ENCODE results near the gene MED12L.
A peak's percentile ranks its signal among the peaks of the same experiment; 100 is the strongest.

The MED12L gene

GRCh38 chr3:151423091-151423490 is 337.6 kb downstream of the MED12L start:
- DNase-seq (ENCODE audit: low spot score): no peak

- DNase-seq (ENCODE audit: low spot score): no peak
Observed at GRCh38 chr3:151425627-151426340, 340.3 kb downstream of the MED12L start.

- DNase-seq (ENCODE audit: low spot score): no peak
Observed at GRCh38 chr3:151426341-151426657, 340.8 kb downstream of the MED12L start.

DNA sequence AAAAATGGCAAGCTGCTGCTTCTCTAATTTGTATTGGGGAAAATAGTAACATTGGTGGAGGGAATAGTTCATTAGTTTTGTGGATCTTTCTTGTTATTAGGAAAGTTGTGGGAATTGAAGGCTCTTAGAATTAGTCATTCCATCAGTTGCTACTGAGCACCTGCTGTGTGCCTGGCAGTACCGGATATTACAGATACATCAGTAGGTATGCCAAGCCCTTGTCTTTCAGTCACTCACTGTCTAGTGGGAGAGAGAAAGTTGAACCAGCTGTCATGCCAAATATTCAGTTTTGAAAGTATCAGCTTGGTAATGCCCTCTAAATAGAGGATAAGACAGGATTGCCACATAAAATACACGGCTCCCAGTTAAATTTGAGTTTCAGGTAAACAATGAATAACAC is 342.9 kb downstream of the MED12L start:
- no peak for DNase-seq (ENCODE audit: low spot score)

- DNase-seq (ENCODE audit: low spot score): no peak
Observed at GRCh38 chr3:151430821-151431484, 345.5 kb downstream of the MED12L start.

DNA sequence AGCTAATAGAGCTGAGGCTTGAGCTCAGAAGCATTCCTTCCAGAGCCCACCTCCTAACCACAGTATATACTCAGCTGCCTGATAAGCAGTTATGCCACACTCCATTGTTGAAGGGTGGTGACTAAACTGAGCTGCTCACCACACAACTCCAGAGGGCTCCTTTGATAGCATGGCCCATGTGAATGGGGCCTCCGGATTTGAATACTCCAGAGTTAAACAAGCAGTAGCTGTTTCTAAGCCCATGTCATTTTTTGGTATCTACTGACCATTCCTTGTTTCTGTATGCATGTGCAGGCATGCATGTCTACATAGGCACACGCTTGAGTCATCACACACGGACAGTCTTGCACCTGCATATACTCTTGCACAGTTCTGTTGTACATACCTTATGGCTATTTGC is 346.5 kb downstream of the MED12L start:
- no peak for DNase-seq (ENCODE audit: low spot score)

GRCh38 chr3:151432616-151433372 is 347.3 kb downstream of the MED12L start:
- no peak for DNase-seq (ENCODE audit: low spot score)

- no peak for DNase-seq (ENCODE audit: low spot score)
Observed at GRCh38 chr3:151434151-151434890, 348.9 kb downstream of the MED12L start.

DNA sequence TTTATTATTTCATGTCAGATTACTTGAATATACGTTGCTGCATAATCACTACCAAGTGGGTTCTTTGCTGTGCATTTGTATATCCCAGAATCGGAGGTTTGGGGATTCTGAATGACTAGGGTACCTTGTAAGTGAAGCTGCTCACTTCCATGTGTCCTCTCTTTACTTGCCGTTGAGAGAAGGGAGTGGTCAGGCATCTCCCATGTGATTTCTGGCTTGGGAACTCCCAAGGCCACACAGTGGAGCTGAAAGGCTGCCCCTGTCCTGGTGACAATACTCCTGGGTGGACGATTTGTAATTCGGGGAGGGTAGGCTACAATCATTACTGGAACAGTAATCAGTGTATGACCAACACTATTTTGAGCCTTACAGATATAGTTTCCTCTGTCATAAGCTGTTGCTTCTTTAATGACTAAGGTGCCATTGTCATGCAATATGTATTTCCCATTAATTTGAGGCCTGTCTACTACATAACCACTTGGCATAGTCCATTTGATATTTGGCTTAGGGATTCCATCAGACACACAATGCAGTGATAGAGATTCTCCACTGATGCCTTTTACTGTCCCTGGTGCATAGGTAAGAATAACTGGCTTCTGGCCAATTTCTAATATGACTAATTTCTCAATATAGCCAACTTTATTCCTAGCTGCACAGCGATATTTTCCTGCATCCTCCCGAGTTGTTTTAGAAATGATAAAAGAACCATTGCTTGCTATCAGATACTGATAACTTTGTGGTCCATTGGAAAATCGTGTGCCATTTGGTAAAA is 351.4 kb downstream of the MED12L start:
- no peak for DNase-seq (ENCODE audit: low spot score)

DNA sequence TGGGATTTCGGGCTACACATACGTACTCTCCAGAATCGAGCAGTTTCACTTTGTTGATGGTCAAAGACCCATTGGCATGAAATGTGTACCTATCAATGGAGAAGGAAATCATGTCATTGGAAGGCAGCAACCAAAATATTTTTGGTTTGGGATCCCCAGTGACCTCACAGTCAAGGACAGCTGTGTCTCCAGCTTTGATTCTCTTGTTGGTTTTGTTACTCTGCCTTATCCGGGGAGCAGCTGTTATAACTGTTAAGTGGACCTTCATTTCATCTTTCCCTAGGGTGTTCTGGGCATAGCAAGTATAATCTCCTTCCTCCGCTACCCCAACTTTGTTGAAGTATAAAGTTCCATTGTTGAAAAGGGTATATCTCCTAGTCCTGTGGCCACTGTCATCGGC is 352.4 kb downstream of the MED12L start:
- no peak for DNase-seq (ENCODE audit: low spot score)

DNA sequence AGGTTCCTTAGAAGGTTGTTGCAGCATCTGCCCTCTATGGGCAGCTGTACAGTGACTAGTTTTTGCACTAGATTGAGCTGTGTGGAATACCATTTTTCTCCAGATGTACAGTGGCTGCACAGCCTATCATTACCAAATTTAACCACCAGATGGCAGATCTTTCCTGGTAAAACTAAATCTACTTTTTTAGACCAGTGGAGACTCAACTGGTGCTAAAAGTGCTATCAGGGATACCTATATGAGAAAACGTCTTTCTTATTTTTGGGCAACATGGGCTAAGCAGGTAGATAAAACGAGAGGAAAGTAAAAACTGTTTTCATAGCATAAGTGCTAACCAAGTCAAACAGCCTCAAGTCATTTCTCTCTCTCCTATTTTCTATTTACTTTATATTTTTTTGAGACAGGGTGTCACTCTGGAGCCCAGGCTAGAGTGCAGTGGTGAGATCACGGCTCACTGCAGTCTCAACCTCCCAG is 354.2 kb downstream of the MED12L start:
- peak; percentile 41 for DNase-seq (ENCODE audit: low spot score)

DNA sequence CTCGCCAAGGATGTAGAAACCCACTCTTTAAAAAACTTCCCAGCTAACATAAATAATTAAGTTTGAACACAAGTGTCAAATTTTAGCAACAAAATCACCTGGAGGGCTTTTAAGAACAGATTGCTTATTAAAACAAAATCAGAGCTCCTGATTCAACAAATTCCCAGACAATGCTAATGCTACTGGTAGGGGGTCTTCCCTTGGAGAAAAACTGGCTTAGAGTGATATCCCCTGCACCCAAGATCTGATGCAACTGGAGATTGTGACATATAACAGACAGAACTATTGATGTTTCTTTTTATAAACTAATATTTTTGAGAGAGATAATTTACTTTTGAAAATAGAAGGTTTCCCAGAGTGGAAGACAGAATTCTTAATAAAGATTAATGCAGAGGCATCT is 355.5 kb downstream of the MED12L start:
- no peak for DNase-seq (ENCODE audit: low spot score)

DNA sequence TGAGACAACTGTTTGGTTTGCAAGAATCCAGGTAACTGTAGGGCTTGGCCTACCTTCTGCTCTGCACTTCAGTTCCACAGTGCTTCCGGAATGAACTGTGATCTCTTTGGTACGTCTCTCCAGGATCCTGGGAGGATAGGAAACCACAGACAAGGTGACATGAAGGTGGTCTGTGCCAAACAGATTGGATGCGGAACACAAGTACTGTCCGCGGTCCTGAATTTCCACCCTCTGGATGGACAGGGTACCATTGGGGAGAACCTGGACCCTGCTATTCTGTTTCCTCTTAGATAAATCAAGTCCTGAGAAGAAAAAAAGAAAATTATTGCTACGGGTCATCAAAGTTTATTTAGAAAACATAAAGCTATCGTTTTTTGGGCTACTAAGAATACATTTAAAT is 358.1 kb downstream of the MED12L start:
- DNase-seq (ENCODE audit: low spot score): no peak

- DNase-seq (ENCODE audit: low spot score): no peak
Observed at GRCh38 chr3:151445273-151446001, 360.0 kb downstream of the MED12L start.

DNA sequence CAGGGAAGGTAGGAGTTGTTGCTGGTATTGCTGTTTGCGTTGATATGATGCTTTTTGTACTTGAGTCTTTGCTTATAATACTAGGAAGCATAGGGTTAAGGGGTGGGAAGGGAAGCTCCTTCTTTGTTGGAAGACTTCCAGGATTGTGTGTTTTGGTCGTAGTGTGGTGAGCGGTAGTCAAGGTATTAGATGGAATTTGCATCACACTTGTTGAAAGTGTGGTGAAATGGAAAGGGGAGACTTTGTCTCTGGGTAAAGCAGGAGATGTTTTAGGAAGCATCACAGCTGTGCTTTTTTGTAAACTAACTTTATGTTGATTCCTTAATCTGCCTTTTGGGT is 360.5 kb downstream of the MED12L start:
- no peak for DNase-seq (ENCODE audit: low spot score)

GRCh38 chr3:151452368-151452767 is 366.9 kb downstream of the MED12L start:
- no peak for DNase-seq (ENCODE audit: low spot score)

- no peak for DNase-seq (ENCODE audit: low spot score)
Observed at GRCh38 chr3:151452841-151453240, 367.4 kb downstream of the MED12L start.

- DNase-seq (ENCODE audit: low spot score): no peak
Observed at GRCh38 chr3:151456065-151456464, 370.6 kb downstream of the MED12L start.

DNA sequence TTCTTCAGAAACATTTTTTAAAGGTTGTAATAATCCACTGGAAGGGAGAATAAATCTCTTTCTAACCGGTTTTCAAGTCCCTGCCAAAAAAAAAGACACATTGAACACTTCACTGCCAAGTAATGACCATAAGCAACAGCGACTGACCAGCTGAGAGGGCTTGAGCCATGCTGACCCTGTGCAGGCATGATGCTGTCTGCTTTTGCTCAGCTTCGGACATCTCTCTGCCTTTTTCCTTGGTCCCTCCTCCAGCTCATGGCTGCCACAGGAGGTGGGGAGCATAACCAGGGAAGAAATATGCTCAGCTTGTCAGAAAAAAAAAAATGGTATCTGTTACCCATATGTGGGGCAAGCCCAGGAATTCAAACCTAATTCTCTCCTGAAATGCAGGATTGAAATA is 373.9 kb downstream of the MED12L start:
- no peak for DNase-seq (ENCODE audit: low spot score)

- DNase-seq (ENCODE audit: low spot score): no peak
Observed at GRCh38 chr3:151460228-151460627, 374.8 kb downstream of the MED12L start.

DNA sequence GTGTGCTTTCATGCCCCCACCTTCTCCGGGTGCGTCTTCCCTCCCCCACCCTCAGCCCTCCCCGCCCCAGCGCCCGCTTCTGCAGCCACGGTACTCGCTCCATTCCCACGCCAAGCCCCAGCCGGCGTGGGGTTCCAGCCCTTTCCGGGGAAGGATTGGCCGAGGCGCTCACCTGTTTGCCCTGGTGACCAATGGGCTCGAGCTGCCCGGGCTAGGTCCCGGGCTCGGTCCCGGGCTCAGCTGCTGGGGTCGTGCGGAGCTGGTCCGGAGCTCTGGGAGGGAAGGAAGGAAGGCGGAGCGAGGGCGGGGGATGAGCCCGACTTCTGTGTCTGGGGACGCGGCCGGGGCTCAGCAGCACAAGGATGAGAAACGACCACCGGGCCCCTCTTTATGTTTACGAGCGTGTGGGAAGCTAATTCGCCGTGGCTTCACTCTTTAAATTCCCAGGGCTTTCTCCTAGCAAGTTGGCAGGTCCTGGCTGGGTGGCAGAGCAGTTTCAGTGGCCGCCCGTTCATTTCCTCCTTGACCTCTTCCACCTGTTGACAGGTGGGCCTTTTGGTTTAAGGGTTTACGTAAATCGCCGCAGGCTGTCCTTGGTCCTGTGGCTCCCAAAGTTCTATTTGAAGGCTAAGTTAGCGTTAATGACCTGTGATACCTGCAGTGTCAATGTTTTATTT is 375.4 kb downstream of the MED12L start, which contains the start of gene IGSF10:
Gene IGSF10 (minus strand): TSS at position 288 of the 677 bp plus-strand sequence. CDS start 2,352 bp downstream, outside the sequence.
- no peak for DNase-seq (ENCODE audit: low spot score)
